Measurements from ENCODE around the gene AQP6.

AQP6 gene

DNA sequence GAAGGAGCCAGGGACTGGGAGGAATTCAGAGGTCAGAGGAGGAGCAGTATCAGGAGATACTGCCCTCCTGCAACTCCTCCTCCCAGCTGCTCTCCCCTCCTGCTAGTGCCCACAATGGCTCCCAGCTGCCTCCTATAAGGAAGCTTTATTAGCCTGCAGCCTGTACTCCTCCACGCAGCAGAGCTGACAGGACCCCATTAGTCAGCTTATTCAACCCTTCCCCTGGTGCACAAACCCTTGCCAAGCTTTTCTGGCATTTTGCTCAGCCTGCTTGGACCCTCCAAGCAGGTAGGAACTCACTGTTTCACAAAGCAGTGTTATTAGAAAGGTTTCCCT, 29.2 kb upstream of the AQP6 start:
- Histone ChIP-seq H3K9ac (ENCODE audit: low read depth, low read length, poor library complexity) (no peak overlapping the region), H2BK120ac (ENCODE audit: low read depth, low read length) (no peak overlapping the region), H2BK5ac (ENCODE audit: low read length) (no peak overlapping the region), H2AFZ (ENCODE audit: low read length) (no peak overlapping the region), H3K27me3 (ENCODE audit: control insufficient read depth in 3 of 3, insufficient read depth in 3 of 3, low read depth in 1 of 3, low read length in 3 of 3) (peaks cover 0 to 76% (median 5%) of the 10 kb centered on the region in 3 experiments), H3K23ac (ENCODE audit: low read depth, low read length, poor library complexity) (no peak overlapping the region), H3K27ac (replicated peaks; ENCODE audit: low read length) (no peak overlapping the region), H3K4ac (ENCODE audit: low read length) (no peak overlapping the region), H3K18ac (ENCODE audit: low read length) (no peak overlapping the region), H3K79me1 (ENCODE audit: low read depth, low read length) (no peaks in the 10 kb centered on the region), H2BK12ac (ENCODE audit: low read length) (peak overlapping the region; percentile 26), H3K14ac (ENCODE audit: low read length) (no peak overlapping the region), H4K8ac (ENCODE audit: low read depth, low read length) (no peak overlapping the region), H3K4me1 (ENCODE audit: control insufficient read depth in 2 of 2, insufficient read depth in 1 of 2, low read depth in 1 of 2, low read length in 2 of 2) (peaks cover 2% of the 10 kb centered on the region in 2 donors), H3K4me3 (ENCODE audit: low read length in 2 of 2) (no peak overlapping the region), H3K4me2 (ENCODE audit: insufficient read depth, low read length, poor library complexity, severe bottlenecking) (no peak overlapping the region), H2BK15ac (ENCODE audit: low read length) (peak overlapping the region; percentile 45), H4K91ac (ENCODE audit: low read depth, low read length, poor library complexity) (no peak overlapping the region), H3K9me3 (replicated peaks in 1 of 2; ENCODE audit: control insufficient read depth in 2 of 2, insufficient read depth in 1 of 2, low read depth in 1 of 2, low read length in 2 of 2) (no peaks in the 10 kb centered on the region), H2AK5ac (ENCODE audit: low read depth, low read length) (peak overlapping the region; percentile 67), H3K36me3 (replicated peaks in 1 of 2; ENCODE audit: control insufficient read depth in 2 of 2, insufficient read depth in 2 of 2, low read length in 2 of 2) (no peaks in the 10 kb centered on the region)
- DNase-seq (ENCODE audit: low spot score) = no peak
- WGBS, 2 donors (ENCODE audit: extremely low coverage in 2 of 2, insufficient read length in 2 of 2, insufficient replicate concordance in 1 of 2) = no CpG with 5 or more reads among the region's 1 CpG

DNA sequence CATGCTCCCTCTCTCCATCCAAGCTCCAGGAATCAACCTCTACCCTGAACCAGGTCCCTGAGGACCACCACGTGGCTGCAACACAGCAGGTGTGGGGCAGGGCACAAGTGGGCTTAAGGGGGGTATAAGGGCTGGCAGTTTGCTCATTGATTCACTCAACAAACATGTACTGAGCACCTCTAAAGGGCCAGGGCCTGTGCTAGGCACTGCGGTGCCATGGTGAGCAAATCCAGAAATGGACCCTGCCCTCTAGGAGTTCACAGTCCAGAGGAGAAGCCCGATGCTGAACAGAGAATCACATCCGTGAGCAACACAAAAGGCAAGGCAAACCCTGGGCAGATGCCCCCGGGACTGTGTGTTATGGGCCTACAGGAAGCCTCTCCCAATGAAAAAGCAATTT, 28.7 kb upstream of the AQP6 start:
- Histone ChIP-seq H3K9me3 (replicated peaks in 1 of 2; ENCODE audit: control insufficient read depth in 2 of 2, insufficient read depth in 1 of 2, low read depth in 1 of 2, low read length in 2 of 2) (no peaks in the 10 kb centered on the region), H3K79me1 (ENCODE audit: low read depth, low read length) (no peaks in the 10 kb centered on the region), H3K4ac (ENCODE audit: low read length) (no peak overlapping the region), H3K4me2 (ENCODE audit: insufficient read depth, low read length, poor library complexity, severe bottlenecking) (no peak overlapping the region), H2AK5ac (ENCODE audit: low read depth, low read length) (no peak overlapping the region), H2BK120ac (ENCODE audit: low read depth, low read length) (no peak overlapping the region), H2BK15ac (ENCODE audit: low read length) (no peak overlapping the region), H3K36me3 (replicated peaks in 1 of 2; ENCODE audit: control insufficient read depth in 2 of 2, insufficient read depth in 2 of 2, low read length in 2 of 2) (no peaks in the 10 kb centered on the region), H3K27ac (replicated peaks; ENCODE audit: low read length) (no peak overlapping the region), H4K91ac (ENCODE audit: low read depth, low read length, poor library complexity) (no peak overlapping the region), H3K14ac (ENCODE audit: low read length) (no peak overlapping the region), H3K27me3 (ENCODE audit: control insufficient read depth in 3 of 3, insufficient read depth in 3 of 3, low read depth in 1 of 3, low read length in 3 of 3) (peaks cover 0 to 76% (median 5%) of the 10 kb centered on the region in 3 experiments), H2BK12ac (ENCODE audit: low read length) (no peak overlapping the region), H3K4me3 (ENCODE audit: low read length in 2 of 2) (no peak overlapping the region), H3K9ac (ENCODE audit: low read depth, low read length, poor library complexity) (no peak overlapping the region), H3K23ac (ENCODE audit: low read depth, low read length, poor library complexity) (no peak overlapping the region), H3K4me1 (ENCODE audit: control insufficient read depth in 2 of 2, insufficient read depth in 1 of 2, low read depth in 1 of 2, low read length in 2 of 2) (peaks cover 2% of the 10 kb centered on the region in 2 donors), H3K18ac (ENCODE audit: low read length) (no peak overlapping the region), H2BK5ac (ENCODE audit: low read length) (no peak overlapping the region), H4K8ac (ENCODE audit: low read depth, low read length) (no peak overlapping the region), H2AFZ (ENCODE audit: low read length) (no peak overlapping the region)
- no peak for DNase-seq (ENCODE audit: low spot score)
- no CpG with 5 or more reads among the region's 5 CpGs for WGBS, 2 donors (ENCODE audit: extremely low coverage in 2 of 2, insufficient read length in 2 of 2, insufficient replicate concordance in 1 of 2)

DNA sequence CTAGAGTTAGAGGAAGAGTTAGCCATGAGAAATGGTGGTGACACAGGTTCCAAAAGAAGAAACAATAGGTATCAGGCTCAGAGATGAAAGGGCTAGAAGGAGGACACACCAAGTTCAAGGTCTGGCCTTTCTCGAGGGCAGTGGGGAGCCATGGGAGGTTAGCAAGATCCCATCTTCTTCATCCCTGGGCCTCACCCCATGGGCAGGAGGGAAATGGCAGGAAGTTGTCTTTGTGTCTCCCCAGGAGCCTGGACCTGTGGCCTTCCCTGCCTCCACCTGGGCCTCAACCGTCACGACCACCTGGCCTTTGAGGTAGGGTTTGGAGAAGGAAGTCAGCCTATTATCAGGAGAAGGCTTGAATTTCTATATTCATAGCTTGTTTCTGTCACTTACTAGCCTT, 28.0 kb upstream of the AQP6 start:
- Histone ChIP-seq H3K9ac (ENCODE audit: low read depth, low read length, poor library complexity) (no peak overlapping the region), H2BK120ac (ENCODE audit: low read depth, low read length) (no peak overlapping the region), H3K27ac (replicated peaks; ENCODE audit: low read length) (no peak overlapping the region), H4K8ac (ENCODE audit: low read depth, low read length) (no peak overlapping the region), H3K4ac (ENCODE audit: low read length) (no peak overlapping the region), H3K4me1 (ENCODE audit: control insufficient read depth in 2 of 2, insufficient read depth in 1 of 2, low read depth in 1 of 2, low read length in 2 of 2) (peaks cover 2% of the 10 kb centered on the region in 2 donors), H2BK12ac (ENCODE audit: low read length) (no peak overlapping the region), H2BK5ac (ENCODE audit: low read length) (no peak overlapping the region), H4K91ac (ENCODE audit: low read depth, low read length, poor library complexity) (no peak overlapping the region), H2AFZ (ENCODE audit: low read length) (no peak overlapping the region), H2AK5ac (ENCODE audit: low read depth, low read length) (no peak overlapping the region), H3K4me3 (ENCODE audit: low read length in 2 of 2) (no peak overlapping the region), H3K23ac (ENCODE audit: low read depth, low read length, poor library complexity) (no peak overlapping the region), H3K4me2 (ENCODE audit: insufficient read depth, low read length, poor library complexity, severe bottlenecking) (no peak overlapping the region), H3K27me3 (ENCODE audit: control insufficient read depth in 3 of 3, insufficient read depth in 3 of 3, low read depth in 1 of 3, low read length in 3 of 3) (peaks cover 0 to 78% (median 5%) of the 10 kb centered on the region in 3 experiments), H3K14ac (ENCODE audit: low read length) (no peak overlapping the region), H3K18ac (ENCODE audit: low read length) (no peak overlapping the region), H3K9me3 (replicated peaks in 1 of 2; ENCODE audit: control insufficient read depth in 2 of 2, insufficient read depth in 1 of 2, low read depth in 1 of 2, low read length in 2 of 2) (no peaks in the 10 kb centered on the region), H3K79me1 (ENCODE audit: low read depth, low read length) (no peaks in the 10 kb centered on the region), H2BK15ac (ENCODE audit: low read length) (peak overlapping the region; percentile 14), H3K36me3 (replicated peaks in 1 of 2; ENCODE audit: control insufficient read depth in 2 of 2, insufficient read depth in 2 of 2, low read length in 2 of 2) (no peaks in the 10 kb centered on the region)
- no peak for DNase-seq (ENCODE audit: low spot score)
- WGBS, 2 donors (ENCODE audit: extremely low coverage in 2 of 2, insufficient read length in 2 of 2, insufficient replicate concordance in 1 of 2) = no CpG with 5 or more reads among the region's 3 CpGs

DNA sequence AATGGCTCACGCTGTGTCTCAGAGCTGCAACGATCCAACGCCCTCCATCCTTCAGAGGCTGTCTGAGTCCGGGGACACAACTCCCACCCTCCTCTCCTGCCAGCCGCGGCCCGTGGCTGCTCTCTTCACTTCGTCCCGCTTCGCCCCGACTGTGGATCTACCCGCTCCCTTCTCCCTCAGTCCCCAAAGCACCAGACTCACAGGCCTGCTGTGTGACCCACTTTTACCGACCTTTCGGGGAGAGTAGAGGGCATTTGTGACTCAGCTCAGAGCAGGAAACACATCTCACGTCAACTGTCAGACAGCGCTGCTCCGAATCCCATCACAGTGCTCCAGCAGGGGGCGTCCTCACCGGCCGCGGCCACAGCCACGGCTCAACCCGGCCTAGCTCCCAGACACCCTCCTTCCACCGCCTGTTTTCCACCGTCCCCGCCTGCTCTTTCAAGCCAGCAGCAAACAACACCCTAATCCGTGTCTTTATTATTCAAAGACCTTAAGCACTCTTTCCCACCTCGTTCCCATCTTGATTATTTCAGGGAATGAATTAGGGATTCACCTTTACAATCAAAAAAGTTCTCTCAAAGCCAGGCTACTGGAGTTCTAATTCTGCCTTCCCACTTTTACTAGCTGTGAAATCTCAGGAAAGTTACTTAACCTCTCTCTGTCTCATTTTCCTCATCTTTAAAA, 27.2 kb upstream of the AQP6 start:
- Histone ChIP-seq H3K4me2 (ENCODE audit: insufficient read depth, low read length, poor library complexity, severe bottlenecking) (peak overlapping the region; percentile 58), H2BK120ac (ENCODE audit: low read depth, low read length) (no peak overlapping the region), H4K91ac (ENCODE audit: low read depth, low read length, poor library complexity) (no peak overlapping the region)

More for the DNA sequence above, 27.2 kb upstream of the AQP6 start:
- H3K79me1 ChIP-seq (ENCODE audit: low read depth, low read length) = no peaks in the 10 kb centered on the region
- peak overlapping the region; percentile 86 for H2AFZ ChIP-seq (ENCODE audit: low read length)
- peaks cover 0 to 76% (median 5%) of the 10 kb centered on the region in 3 experiments for H3K27me3 ChIP-seq (ENCODE audit: control insufficient read depth in 3 of 3, insufficient read depth in 3 of 3, low read depth in 1 of 3, low read length in 3 of 3)
- peak overlapping the region; percentile 33 to 73 for H3K4me3 ChIP-seq (ENCODE audit: low read length in 2 of 2)
- H3K4me1 ChIP-seq (ENCODE audit: control insufficient read depth in 2 of 2, insufficient read depth in 1 of 2, low read depth in 1 of 2, low read length in 2 of 2) = peaks cover 2 to 4% of the 10 kb centered on the region in 2 donors
- H3K27ac ChIP-seq (replicated peaks; ENCODE audit: low read length) = no peak overlapping the region
- no peak overlapping the region for H3K14ac ChIP-seq (ENCODE audit: low read length)
- peak overlapping the region; percentile 5 for H3K18ac ChIP-seq (ENCODE audit: low read length)
- WGBS, 2 donors (ENCODE audit: extremely low coverage in 2 of 2, insufficient read length in 2 of 2, insufficient replicate concordance in 1 of 2) = no CpG with 5 or more reads among the region's 28 CpGs
- H2AK5ac ChIP-seq (ENCODE audit: low read depth, low read length) = no peak overlapping the region
- no peaks in the 10 kb centered on the region for H3K9me3 ChIP-seq (replicated peaks in 1 of 2; ENCODE audit: control insufficient read depth in 2 of 2, insufficient read depth in 1 of 2, low read depth in 1 of 2, low read length in 2 of 2)
- H2BK5ac ChIP-seq (ENCODE audit: low read length) = no peak overlapping the region
- H3K23ac ChIP-seq (ENCODE audit: low read depth, low read length, poor library complexity) = no peak overlapping the region
- no peak overlapping the region for H4K8ac ChIP-seq (ENCODE audit: low read depth, low read length)
- no peak overlapping the region for H3K4ac ChIP-seq (ENCODE audit: low read length)
- no peak overlapping the region for H3K9ac ChIP-seq (ENCODE audit: low read depth, low read length, poor library complexity)
- no peaks in the 10 kb centered on the region for H3K36me3 ChIP-seq (replicated peaks in 1 of 2; ENCODE audit: control insufficient read depth in 2 of 2, insufficient read depth in 2 of 2, low read length in 2 of 2)
- H2BK12ac ChIP-seq (ENCODE audit: low read length) = no peak overlapping the region
- no peak overlapping the region for H2BK15ac ChIP-seq (ENCODE audit: low read length)
- peak; percentile 73 for DNase-seq (ENCODE audit: low spot score)

Data from neuronal stem cell (in vitro differentiated cells).